Natural killer cell treated with Interleukin-12 subunit alpha and Interleukin-12 subunit beta and Interleukin-15 and Interleukin-18, amount 100 ng/mL, for 72 hours (primary cell): ENCODE results near the gene APOH. TPM values are rescaled to one million over a fixed set of nuclear protein-coding genes. Genes with fewer than 3 reads are reported as not detected.

ENCODE experiments used
- ATAC-seq, 2 donors: fragments of 150-1000 bp; cut with Tn5 transposase in 1 of 2; sonication (Bioruptor Pico), chemical (Tn5 transposase) in 1 of 2; 2 replicates each; pipeline ENCODE4 v1.10.0; 2021
- DNase-seq: peaks from one replicate; pipeline ENCODE4 v3.0.0; 2022; ENCODE audit warnings: low spot score
- H3K27ac Mint-ChIP-seq, 2 donors: 1 replicate in 1 of 2; 2 replicates in 1 of 2; pipeline ENCODE4 v1.8.0; 2022; ENCODE audit warnings: mixed read lengths in 2 of 2, mild to moderate bottlenecking in 1 of 2, moderate library complexity in 1 of 2
- H3K27me3 Mint-ChIP-seq, 2 donors: 1 replicate in 1 of 2; 2 replicates in 1 of 2; pipeline ENCODE4 v1.8.0; 2022; ENCODE audit warnings: mixed read lengths in 2 of 2
- H3K36me3 Mint-ChIP-seq: one replicate; pipeline ENCODE4 v1.8.0; 2022; ENCODE audit warnings: mixed read lengths
- H3K4me1 Mint-ChIP-seq, 2 donors: 1 replicate in 1 of 2; 2 replicates in 1 of 2; pipeline ENCODE4 v1.8.0; 2022; ENCODE audit warnings: low read depth in 2 of 2, mixed read lengths in 2 of 2, mild to moderate bottlenecking in 1 of 2
- H3K4me3 Mint-ChIP-seq: one replicate; pipeline ENCODE4 v1.8.0; 2022; ENCODE audit warnings: mixed read lengths
- H3K9me3 Mint-ChIP-seq: 2 replicates; pipeline ENCODE4 v1.8.0; 2022; ENCODE audit warnings: mixed read lengths
- total RNA-seq, 2 donors: library from RNA; stranded (reverse); gene quantifications; one replicate each; pipeline ENCODE4 v1.2.3, GENCODE V29; 2022

The APOH gene
- total RNA-seq, 2 donors from 2014 or later: not detected

- H3K27ac Mint-ChIP-seq: no peak overlapping the region
- no peak overlapping the region for H3K4me3 Mint-ChIP-seq
- DNase-seq (no peak), ATAC-seq (no peak)
- no peaks in the 10 kb centered on the region for H3K9me3 Mint-ChIP-seq
- no peaks in the 10 kb centered on the region for H3K27me3 Mint-ChIP-seq
- no peaks in the 10 kb centered on the region for H3K36me3 Mint-ChIP-seq
- peaks cover 0 to 7% of the 10 kb centered on the region in 2 donors for H3K4me1 Mint-ChIP-seq
Measured at GRCh38 chr17:66198242-66198641, 31.0 kb downstream of the APOH start.

- peaks cover 8 to 16% of the 10 kb centered on the region in 2 donors for H3K4me1 Mint-ChIP-seq
- H3K27me3 Mint-ChIP-seq: no peaks in the 10 kb centered on the region
- DNase-seq (no peak), ATAC-seq (no peak)
- H3K27ac Mint-ChIP-seq: peak overlapping the region; percentile 66 to 87
- no peaks in the 10 kb centered on the region for H3K9me3 Mint-ChIP-seq
- H3K4me3 Mint-ChIP-seq: peak overlapping the region; percentile 76
- no peaks in the 10 kb centered on the region for H3K36me3 Mint-ChIP-seq
Measured at GRCh38 chr17:66192378-66192687, 36.9 kb downstream of the APOH start.

DNA sequence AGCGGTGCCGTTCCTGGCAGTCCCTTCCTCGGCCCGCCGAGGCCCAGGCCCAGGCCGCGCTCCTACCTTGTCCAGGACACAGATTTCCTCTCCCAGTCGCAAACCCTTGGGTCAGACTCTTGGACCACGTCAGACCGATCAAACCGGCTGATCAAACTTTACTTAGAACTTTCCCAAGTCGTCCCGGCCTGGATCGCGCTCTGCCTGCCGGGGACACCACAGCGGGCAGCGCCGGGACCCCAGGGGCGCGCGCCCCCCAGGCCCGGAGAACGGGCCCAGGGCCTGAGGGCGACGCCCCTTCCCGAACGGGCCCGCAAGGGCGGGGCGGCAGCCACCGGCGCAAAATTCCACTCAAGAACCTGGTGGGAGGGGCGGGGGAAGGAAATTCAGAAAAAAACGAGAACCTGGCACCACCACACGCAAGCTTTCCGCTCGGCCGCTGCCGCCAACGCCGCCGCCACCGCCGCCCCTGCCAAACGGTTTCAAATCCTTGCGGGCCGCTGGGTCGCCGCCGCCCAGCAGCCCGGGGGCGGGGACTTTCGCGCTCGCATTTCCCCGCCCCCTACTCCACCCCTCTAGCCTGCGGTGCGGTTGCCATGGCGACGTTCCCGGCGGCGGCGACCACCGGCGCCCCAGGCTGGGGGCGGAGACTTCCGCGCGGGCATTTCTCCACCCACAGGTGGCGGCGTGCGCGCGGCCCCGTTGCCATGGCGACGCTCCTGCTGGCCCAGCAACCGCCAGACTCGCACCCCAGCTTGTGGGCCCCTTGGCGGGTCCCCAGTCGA is 37.4 kb downstream of the APOH start, which contains the start of gene CEP112:
Gene CEP112, minus strand, starts transcription at position 541 of the 785 bp plus-strand sequence.
- Mint-ChIP-seq H3K27ac (peak within 1 kb of the TSS; percentile 66 to 87), H3K9me3 (no peaks in the 10 kb centered on the region), H3K36me3 (no peaks in the 10 kb centered on the region), H3K4me1 (peaks cover 8 to 16% of the 10 kb centered on the region in 2 donors), H3K4me3 (peak within 1 kb of the TSS; percentile 76), H3K27me3 (no peaks in the 10 kb centered on the region)
- ATAC-seq (peak; percentile 94 to 96), DNase-seq (peak; percentile 93)

DNA sequence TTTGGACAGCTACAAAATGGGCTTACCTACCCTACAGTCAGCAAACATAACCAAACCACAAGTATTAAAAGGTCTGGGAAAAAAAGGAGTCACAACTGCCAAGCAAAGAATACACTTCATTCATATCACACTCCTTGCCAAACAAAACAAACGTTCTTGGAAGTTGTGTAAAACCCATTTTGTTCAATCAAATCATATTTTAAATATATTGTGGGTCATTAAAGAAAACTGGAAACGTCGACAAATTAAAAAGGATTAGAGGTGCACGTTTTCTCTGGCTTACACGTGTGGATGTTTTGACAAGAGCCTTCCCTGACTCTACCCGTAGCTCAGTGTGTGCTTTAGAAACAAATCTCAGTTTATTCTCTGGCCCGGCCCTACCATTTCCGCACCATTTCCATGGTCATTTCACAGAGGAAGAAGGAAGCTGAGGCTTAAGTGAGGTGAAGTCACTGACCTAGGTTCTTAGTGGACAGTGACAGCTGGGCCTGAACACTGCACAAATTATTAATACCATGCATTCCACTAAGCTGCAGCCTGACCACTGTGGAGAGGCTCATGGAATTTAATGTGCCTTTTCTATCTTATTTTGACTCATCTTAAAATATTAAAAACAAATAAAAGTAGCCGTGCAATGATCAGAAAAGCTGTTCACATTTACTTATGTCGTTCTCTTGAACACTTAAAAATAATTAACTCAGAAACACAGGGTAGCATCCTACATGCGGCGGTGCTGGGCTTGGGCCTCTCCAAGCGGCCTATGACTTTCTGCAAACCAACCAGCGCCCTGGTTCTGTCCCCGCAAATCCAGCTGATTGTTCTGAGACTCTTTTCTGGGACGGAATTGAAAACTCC is 38.2 kb downstream of the APOH start:
- Mint-ChIP-seq H3K36me3 (no peaks in the 10 kb centered on the region), H3K9me3 (no peaks in the 10 kb centered on the region), H3K4me3 (peak overlapping the region; percentile 76), H3K27me3 (no peaks in the 10 kb centered on the region), H3K27ac (no peak overlapping the region), H3K4me1 (peaks cover 8 to 16% of the 10 kb centered on the region in 2 donors)
- ATAC-seq (no peak), DNase-seq (no peak)

GRCh38 chr17:66187718-66188117 is 41.5 kb downstream of the APOH start:
- no peak for DNase-seq
- no peak overlapping the region for H3K27ac Mint-ChIP-seq
- no peaks in the 10 kb centered on the region for H3K9me3 Mint-ChIP-seq
- peaks cover 8 to 16% of the 10 kb centered on the region in 2 donors for H3K4me1 Mint-ChIP-seq
- no peak overlapping the region for H3K4me3 Mint-ChIP-seq
- H3K27me3 Mint-ChIP-seq: no peaks in the 10 kb centered on the region
- no peak for ATAC-seq
- no peaks in the 10 kb centered on the region for H3K36me3 Mint-ChIP-seq

- Mint-ChIP-seq H3K27me3 (no peaks in the 10 kb centered on the region), H3K9me3 (no peaks in the 10 kb centered on the region), H3K27ac (no peak overlapping the region), H3K4me1 (peaks cover 1 to 4% of the 10 kb centered on the region in 2 donors), H3K36me3 (no peaks in the 10 kb centered on the region), H3K4me3 (no peak overlapping the region)
- DNase-seq (no peak), ATAC-seq (no peak)
Measured at GRCh38 chr17:66185862-66186261, 43.4 kb downstream of the APOH start.

DNA sequence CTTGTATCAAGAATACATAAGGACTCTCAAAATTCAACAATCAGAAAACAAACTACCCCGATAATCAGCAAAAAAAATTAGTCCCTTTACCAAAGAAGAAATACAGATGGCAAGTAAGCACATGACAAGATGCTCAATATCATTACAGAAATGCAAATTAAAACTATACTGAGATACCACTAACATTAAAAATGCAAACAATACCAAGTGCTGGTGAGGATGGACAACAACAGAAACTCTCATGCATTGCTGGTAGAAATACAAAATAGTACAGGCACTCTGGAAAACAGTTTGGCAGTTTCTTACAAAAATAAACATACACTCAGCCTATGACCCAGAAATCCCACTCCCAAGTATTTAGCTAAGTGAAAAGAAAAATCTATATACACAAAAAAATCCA is 44.8 kb downstream of the APOH start:
- no peaks in the 10 kb centered on the region for H3K27me3 Mint-ChIP-seq
- no peaks in the 10 kb centered on the region for H3K36me3 Mint-ChIP-seq
- H3K4me1 Mint-ChIP-seq: no peaks in the 10 kb centered on the region
- no peaks in the 10 kb centered on the region for H3K9me3 Mint-ChIP-seq
- ATAC-seq (no peak), DNase-seq (no peak)
- no peak overlapping the region for H3K27ac Mint-ChIP-seq
- no peak overlapping the region for H3K4me3 Mint-ChIP-seq

DNA sequence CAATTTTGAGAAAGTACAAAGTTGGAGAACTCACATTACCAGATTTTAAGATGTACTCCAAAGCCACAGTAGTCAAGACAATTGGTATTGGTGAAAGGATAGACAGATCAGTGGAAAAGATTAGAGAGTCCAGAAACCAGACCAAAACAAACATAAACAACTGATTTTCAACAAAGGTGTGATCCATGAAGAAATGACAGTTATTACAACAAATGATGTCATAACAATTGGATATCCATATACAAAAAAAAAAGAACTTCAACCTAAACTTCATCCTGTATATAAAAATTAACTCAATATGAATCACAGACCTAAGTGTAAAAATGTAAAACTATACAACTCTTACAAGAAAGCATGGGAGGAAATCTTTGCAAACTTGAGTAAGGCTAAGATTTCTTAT is 45.7 kb downstream of the APOH start:
- H3K36me3 Mint-ChIP-seq: no peaks in the 10 kb centered on the region
- no peak for DNase-seq
- H3K9me3 Mint-ChIP-seq: no peaks in the 10 kb centered on the region
- no peak for ATAC-seq
- H3K4me3 Mint-ChIP-seq: no peak overlapping the region
- H3K27me3 Mint-ChIP-seq: no peaks in the 10 kb centered on the region
- no peaks in the 10 kb centered on the region for H3K4me1 Mint-ChIP-seq
- H3K27ac Mint-ChIP-seq: no peak overlapping the region

- Mint-ChIP-seq H3K36me3 (no peaks in the 10 kb centered on the region), H3K4me1 (no peaks in the 10 kb centered on the region), H3K27me3 (no peaks in the 10 kb centered on the region), H3K9me3 (no peaks in the 10 kb centered on the region), H3K27ac (no peak overlapping the region), H3K4me3 (no peak overlapping the region)
- DNase-seq (no peak), ATAC-seq (no peak)
Measured at GRCh38 chr17:66178642-66179041, 50.6 kb downstream of the APOH start.

DNA sequence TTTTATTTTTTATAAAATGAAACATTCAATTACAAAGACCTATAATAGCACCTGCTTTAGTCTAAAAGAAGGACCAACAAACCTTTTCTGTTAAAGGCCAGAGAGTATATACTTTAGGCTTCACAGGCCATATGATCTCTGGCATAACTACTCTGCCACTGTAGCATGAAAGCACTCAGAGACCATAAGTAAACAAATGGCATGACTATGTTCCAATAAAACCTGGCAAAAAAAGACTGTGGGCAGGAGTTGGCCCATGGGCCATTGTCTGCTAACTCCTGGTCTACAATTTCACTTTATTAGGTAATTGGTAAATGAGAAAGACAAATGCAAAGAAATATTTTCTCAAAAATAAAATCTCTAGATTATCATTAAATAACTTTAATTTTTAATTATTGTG is 52.2 kb downstream of the APOH start:
- no peak for DNase-seq
- H3K4me1 Mint-ChIP-seq: no peaks in the 10 kb centered on the region
- no peaks in the 10 kb centered on the region for H3K9me3 Mint-ChIP-seq
- ATAC-seq: no peak
- H3K4me3 Mint-ChIP-seq: no peak overlapping the region
- no peaks in the 10 kb centered on the region for H3K36me3 Mint-ChIP-seq
- no peaks in the 10 kb centered on the region for H3K27me3 Mint-ChIP-seq
- no peak overlapping the region for H3K27ac Mint-ChIP-seq

DNA sequence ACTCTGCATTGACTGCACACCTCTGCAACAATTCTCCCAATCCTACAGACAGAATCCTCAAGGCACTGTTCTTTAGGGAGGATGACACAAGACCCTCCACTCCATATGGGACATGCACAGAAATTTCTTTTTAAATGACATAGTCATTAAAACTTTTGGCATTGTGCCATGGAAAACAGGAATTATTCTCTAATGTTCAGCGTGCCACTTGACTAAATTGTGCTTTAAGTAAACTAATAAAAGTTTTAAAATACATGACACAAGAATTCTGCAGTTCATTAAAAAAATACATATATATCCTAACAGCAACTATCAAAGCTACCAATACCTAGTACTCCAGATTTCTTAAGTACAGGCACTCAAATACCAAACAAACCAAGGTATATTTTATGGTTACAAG is 53.3 kb downstream of the APOH start:
- Mint-ChIP-seq H3K4me3 (no peak overlapping the region), H3K4me1 (no peaks in the 10 kb centered on the region), H3K36me3 (no peaks in the 10 kb centered on the region), H3K9me3 (no peaks in the 10 kb centered on the region), H3K27me3 (no peaks in the 10 kb centered on the region), H3K27ac (no peak overlapping the region)
- ATAC-seq: no peak
- DNase-seq: no peak

DNA sequence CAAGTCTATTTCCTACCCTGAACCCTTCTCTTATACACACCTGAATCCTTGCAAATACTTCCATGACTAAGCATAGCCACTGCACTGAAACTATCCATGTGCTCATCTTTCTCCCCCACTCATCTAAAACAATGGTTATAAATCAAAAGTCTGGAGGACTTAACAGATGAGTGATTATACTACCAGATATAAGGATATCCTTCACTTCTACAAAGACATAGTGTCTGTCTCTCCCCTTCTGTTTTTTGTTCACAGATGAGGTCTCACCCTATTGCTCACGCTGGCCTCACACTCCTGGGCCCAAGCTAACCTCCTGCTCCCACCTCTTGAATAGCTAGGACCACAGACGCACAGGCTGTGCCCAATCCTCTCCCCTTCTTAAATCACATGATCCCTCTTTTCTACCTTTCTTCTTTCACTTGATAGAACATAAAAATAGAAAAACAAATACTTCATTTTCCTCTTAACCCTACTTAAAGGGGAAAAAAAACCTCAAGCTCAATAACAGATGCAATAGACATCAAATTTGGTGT is 56.5 kb downstream of the APOH start:
- Mint-ChIP-seq H3K36me3 (no peaks in the 10 kb centered on the region), H3K4me1 (no peaks in the 10 kb centered on the region), H3K4me3 (no peak overlapping the region), H3K27ac (no peak overlapping the region), H3K27me3 (no peaks in the 10 kb centered on the region), H3K9me3 (no peaks in the 10 kb centered on the region)
- no peak for DNase-seq
- ATAC-seq: no peak

- no peak for ATAC-seq
- DNase-seq: no peak
- H3K27ac Mint-ChIP-seq: no peak overlapping the region
- no peaks in the 10 kb centered on the region for H3K27me3 Mint-ChIP-seq
- no peaks in the 10 kb centered on the region for H3K9me3 Mint-ChIP-seq
- no peaks in the 10 kb centered on the region for H3K4me1 Mint-ChIP-seq
- no peaks in the 10 kb centered on the region for H3K36me3 Mint-ChIP-seq
- no peak overlapping the region for H3K4me3 Mint-ChIP-seq
Measured at GRCh38 chr17:66172144-66172543, 57.1 kb downstream of the APOH start.

- no peaks in the 10 kb centered on the region for H3K4me1 Mint-ChIP-seq
- H3K4me3 Mint-ChIP-seq: no peak overlapping the region
- no peaks in the 10 kb centered on the region for H3K9me3 Mint-ChIP-seq
- no peaks in the 10 kb centered on the region for H3K27me3 Mint-ChIP-seq
- no peaks in the 10 kb centered on the region for H3K36me3 Mint-ChIP-seq
- DNase-seq (no peak), ATAC-seq (no peak)
- no peak overlapping the region for H3K27ac Mint-ChIP-seq
Measured at GRCh38 chr17:66171692-66172091, 57.5 kb downstream of the APOH start.
